Stimulated activated CD8-positive, alpha-beta memory T cell treated with anti-CD3 and anti-CD28 coated beads, Interleukin-7, amount 100 ng/mL, for 24 hours (primary cell): ENCODE measurements around the gene NCK2.

Experiments used
- DNase-seq: peaks from one replicate; pipeline ENCODE4 v3.0.0-alpha.2; 2020; ENCODE audit warnings: low read depth

The NCK2 gene

GRCh38 chr2:105777031-105777482 lies 32.3 kb downstream of the NCK2 start:
- no peak for DNase-seq

GRCh38 chr2:105777506-105778055 lies 32.9 kb downstream of the NCK2 start:
- no peak for DNase-seq

GRCh38 chr2:105778080-105778607 lies 33.4 kb downstream of the NCK2 start:
- no peak for DNase-seq

GRCh38 chr2:105779394-105779793 lies 34.7 kb downstream of the NCK2 start:
- DNase-seq: no peak

DNA sequence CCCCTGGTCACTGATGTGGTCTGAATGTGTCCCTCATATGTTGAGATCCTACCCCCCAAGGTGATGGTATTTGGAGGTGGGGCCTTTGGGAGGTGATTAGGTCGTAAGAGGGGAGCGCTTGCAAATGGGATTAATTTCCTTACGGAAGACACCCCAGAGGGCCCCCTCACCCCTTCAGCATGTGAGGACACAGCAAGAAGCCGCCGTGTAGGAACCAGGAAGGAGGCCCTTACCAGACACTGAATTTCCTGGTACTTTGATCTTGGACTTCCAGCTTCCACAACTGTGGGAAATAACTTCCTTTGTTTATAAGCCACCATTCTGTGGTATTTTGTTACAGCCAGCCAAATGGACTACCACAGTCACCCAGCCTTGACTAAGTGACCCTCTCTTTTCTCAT lies 35.9 kb downstream of the NCK2 start:
- DNase-seq: no peak

GRCh38 chr2:105781274-105781978 lies 36.7 kb downstream of the NCK2 start:
- no peak for DNase-seq

DNA sequence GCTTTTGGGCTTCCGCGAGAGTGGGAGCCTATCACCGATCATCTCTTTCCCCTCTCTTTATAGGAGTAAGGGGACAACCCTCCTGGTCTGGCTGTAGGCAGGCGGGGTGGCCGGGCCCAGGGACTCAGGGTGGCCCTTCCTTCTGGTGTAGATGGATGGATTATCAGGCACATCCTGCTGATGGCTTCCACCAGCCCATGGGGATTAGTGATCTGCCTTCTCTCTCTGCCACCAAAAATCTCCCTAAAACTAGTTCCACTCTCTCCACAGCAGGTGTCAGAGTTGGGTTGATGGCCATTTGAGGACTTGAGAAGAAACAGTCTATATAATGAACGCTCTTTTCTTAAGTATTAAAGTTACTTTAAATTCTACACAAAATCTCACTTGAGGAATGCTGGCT lies 37.4 kb downstream of the NCK2 start:
- no peak for DNase-seq

DNA sequence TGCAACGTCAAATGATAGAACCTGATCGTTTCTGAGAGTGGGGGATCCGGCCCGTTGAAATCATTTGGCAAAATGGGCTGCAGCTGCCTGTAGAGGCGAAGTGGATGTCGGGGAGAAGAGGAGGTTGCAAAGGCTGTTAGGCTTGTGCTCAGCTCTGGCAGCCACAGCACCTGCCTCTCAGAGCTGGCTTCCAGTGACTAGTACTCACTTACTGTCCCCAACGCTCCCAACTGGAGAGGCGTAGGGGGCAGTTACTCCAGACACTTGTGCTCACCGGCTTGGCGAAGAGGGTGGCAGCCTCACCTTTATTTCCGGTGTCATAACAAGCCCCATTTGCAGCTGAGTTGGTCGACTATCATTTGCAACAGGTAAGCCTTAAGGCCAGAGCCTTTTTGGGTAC lies 37.9 kb downstream of the NCK2 start:
- DNase-seq: no peak

DNA sequence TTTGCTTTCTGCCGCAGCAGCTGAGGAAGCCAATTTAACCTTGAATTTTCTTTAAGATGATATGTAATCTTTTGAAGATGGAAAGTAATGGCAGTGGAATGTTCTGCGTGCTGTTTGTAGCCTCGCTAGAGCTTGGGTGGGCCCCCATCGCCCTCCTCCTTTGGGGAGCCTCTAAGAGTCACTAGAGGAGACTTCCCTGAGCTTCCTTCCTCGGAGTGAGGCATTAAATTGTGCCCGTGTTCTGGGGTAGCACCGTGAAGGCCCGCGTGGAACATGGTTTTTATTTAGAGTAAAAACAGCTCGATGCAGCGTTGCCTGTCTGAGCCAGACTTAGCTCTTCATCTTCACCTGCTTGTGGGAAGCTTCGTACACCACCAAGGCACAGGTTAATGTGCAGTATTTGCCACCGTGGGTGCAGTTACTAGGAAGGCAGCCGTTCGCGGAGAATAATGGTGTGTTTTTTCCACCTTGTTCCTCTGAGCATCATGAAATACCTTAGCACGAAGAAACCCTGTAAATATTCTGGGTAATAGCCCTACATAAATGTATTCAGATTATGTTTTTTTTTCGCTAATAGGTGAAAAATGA lies 38.5 kb downstream of the NCK2 start:
- no peak for DNase-seq

GRCh38 chr2:105783972-105784371 lies 39.3 kb downstream of the NCK2 start:
- DNase-seq: no peak

DNA sequence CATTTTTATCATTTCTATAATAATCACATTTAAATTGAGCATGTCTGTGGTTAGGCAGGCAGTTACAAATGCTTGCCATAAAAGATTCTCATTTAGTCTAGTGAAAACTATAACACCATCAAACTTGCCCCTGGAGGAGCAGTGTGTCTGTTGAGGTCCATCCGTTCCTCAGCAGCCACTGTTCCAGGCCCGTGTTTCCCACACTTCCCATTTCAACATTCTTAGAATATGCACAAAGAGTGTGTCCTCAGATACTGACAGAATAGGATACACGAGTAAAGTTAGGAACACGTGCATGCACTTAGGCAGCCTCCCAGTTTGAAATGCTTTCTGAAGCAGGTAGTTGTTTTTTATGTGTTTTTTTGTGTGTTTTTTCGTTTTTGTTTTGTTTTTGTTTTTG lies 39.9 kb downstream of the NCK2 start:
- DNase-seq: no peak

GRCh38 chr2:105785095-105785847 lies 40.6 kb downstream of the NCK2 start:
- no peak for DNase-seq

GRCh38 chr2:105786231-105787230 lies 41.8 kb downstream of the NCK2 start:
- DNase-seq: no peak

DNA sequence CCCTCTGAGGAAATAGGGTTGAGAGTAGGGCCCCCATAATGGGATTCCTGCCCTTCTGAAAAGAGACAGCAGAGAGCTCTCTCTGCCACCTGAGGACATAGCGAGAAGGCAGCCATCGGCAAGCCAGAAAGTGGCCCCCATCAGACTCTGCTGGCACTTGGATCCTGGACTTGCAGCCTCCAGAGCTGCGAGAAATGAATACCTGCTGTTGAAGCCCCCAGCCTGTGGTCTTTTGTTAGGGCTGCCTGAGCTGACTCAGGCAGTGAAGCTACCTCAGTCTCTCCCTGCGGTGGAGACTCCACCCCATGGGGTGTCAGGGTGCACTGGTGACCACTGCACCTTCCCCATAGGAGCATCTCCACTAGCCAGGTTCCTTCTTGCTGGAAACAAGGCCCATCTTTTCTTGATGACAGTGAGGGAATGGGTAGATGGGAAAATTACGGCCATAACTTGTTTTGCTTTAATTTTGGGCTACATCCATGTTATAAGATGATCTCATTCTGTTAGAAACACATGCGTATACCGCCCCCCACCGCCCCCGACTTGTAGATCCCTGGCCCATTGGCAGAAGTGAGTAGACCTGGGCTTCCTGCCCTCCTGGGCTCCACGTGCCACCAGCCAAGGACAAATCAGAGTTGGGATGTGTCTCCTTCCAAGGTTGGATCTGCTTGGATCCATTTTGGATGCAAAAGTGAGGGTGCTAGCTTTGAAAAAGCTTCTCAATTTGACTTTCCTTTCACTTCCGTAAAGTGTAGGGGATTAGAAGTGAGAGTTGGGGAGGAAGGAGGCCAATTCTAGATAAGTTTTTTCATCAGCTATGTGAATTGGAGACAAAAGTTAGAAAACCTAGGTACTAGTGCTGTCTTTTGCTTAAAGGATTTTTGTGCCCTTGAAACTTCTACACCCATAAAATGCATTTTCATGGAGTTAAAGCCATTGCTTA lies 42.9 kb downstream of the NCK2 start:
- no peak for DNase-seq

- no peak for DNase-seq
These were observed 44.1 kb downstream of the NCK2 start for GRCh38 chr2:105788670-105789290.

- DNase-seq: no peak
These were observed 45.2 kb downstream of the NCK2 start for GRCh38 chr2:105789745-105790460.

DNA sequence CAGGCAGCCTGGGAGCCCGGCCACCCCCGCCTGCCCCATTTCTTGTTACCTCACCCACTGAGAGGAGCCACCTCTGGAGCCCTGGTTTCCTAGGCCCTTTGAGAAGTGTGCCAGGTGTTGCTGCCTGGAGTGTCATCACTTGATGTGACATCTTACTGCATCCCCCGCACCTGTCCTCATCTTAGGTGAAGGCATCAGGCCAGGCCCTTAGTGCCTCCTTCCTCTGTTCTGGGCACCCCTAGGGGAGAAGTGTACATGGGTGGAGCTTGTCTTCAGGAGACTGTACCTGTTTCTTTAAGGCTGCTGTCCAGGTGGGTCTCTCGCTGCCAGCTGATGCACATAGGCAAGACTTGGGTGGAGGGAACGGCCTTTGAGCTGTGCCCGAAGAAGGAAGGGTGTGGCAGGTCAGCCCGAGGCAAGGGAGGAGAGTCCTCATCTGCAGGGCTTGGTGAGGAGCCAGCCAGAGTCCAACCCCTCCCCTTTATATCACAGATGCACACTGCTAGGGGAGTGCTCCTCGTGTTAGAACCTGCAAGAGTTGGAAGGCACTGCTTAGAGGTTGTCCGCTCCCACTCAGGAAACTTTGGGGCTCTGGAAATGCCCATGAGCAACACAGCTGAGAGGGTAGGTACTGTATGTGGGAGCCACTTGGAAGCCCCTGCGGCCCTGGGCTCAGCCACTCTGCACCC lies 45.9 kb downstream of the NCK2 start:
- DNase-seq: no peak

DNA sequence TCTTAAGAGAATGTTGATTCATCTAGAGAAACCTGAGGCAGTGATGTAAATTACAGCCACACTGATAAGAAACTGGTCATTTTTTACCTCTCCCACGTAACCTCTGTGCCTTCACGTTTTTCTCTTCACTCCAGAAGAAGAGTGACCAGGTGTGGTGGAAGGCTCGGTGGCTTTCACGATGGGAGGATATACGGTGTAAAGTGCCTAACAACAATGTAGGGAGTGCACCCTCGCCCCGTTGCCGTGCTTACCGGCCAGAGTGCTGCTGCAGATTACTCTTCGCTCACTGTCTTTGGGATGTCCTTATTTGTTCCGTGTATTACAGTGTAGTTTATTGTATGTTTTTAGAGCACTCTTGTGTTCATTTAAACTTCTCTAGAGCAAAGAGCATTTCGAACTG lies 46.5 kb downstream of the NCK2 start:
- DNase-seq: no peak

- DNase-seq: no peak
These were observed 47.8 kb downstream of the NCK2 start for GRCh38 chr2:105792561-105792960.
